Measurements from ENCODE around the gene YPEL1.
"Not testable (repeated sequence)": the region's sequence is repeated elsewhere in the genome, so short reads cannot be mapped to it uniquely, and the experiment has no call there.

YPEL1 gene

GRCh38 chr22:21725956-21726649 lies 9.5 kb downstream of the YPEL1 start:
- no peaks in the 10 kb centered on the region for H3K27me3 ChIP-seq (replicated peaks; ENCODE audit: control insufficient read depth, insufficient read depth, low read length)
- DNase-seq (ENCODE audit: extremely low read depth, insufficient read length): no peak
- no peaks in the 10 kb centered on the region for H3K36me3 ChIP-seq (ENCODE audit: control insufficient read depth, insufficient read depth, low read length)
- no peak overlapping the region for H3K4me3 ChIP-seq (replicated peaks; ENCODE audit: low read depth, low read length)
- TF ChIP-seq CTCF (IDR thresholded peaks at IDR 0.05; ENCODE audit: insufficient read depth, low read length, poor library complexity, severe bottlenecking): no peak

DNA sequence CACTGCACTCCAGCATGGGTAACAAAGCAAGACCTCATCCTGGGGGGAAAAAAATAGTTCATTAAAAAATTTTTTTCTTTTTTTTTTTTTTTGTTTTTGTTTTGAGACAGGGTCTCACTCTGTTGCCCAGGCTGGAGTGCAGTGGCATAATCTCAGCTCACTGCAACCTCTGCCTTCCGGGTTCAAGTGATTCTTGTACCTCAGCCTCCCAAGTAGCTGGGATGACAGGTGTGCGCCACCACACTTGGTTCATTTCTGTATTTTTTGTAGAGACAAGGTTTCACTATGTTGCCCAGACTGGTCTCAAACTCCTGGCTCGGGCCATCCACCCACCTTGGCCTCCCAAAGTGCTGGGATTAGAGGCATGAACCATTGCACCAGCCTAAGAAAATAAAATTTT lies 11.1 kb downstream of the YPEL1 start:
- DNase-seq (ENCODE audit: extremely low read depth, insufficient read length); H3K36me3 ChIP-seq (ENCODE audit: control insufficient read depth, insufficient read depth, low read length); H3K4me3 ChIP-seq (replicated peaks; ENCODE audit: low read depth, low read length); H3K27me3 ChIP-seq (replicated peaks; ENCODE audit: control insufficient read depth, insufficient read depth, low read length): not testable (repeated sequence)

GRCh38 chr22:21721195-21721852 lies 14.3 kb downstream of the YPEL1 start:
- not testable (repeated sequence) for H3K4me3 ChIP-seq (replicated peaks; ENCODE audit: low read depth, low read length); H3K27me3 ChIP-seq (replicated peaks; ENCODE audit: control insufficient read depth, insufficient read depth, low read length); DNase-seq (ENCODE audit: extremely low read depth, insufficient read length); H3K36me3 ChIP-seq (ENCODE audit: control insufficient read depth, insufficient read depth, low read length)

- DNase-seq (ENCODE audit: extremely low read depth, insufficient read length); H3K36me3 ChIP-seq (ENCODE audit: control insufficient read depth, insufficient read depth, low read length): not testable (repeated sequence)
Measured at GRCh38 chr22:21720191-21720859, 15.3 kb downstream of the YPEL1 start.

DNA sequence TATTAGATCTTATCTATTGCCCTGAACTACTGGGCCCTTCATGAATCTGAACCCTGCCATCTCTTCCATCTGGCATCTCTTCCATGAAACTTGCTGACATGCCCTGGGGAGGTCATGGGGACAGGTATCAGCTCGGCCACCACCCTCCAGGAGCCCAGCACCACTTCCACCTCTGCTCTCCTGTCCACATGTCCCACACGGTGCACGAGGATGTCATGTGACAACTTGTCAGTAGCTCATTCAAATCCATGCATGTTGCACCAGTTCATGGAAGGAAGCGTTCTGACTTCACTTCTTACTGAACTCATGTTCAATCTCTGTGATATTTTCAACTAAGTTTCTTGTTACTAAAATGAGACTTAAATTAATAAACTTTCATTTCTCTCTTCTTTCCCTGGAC lies 16.6 kb downstream of the YPEL1 start:
- H3K27me3 ChIP-seq (replicated peaks; ENCODE audit: control insufficient read depth, insufficient read depth, low read length): no peaks in the 10 kb centered on the region
- no peaks in the 10 kb centered on the region for H3K36me3 ChIP-seq (ENCODE audit: control insufficient read depth, insufficient read depth, low read length)
- no peak overlapping the region for H3K4me3 ChIP-seq (replicated peaks; ENCODE audit: low read depth, low read length)
- TF ChIP-seq CTCF (IDR thresholded peaks at IDR 0.05; ENCODE audit: insufficient read depth, low read length, poor library complexity, severe bottlenecking): no peak
- DNase-seq (ENCODE audit: extremely low read depth, insufficient read length): no peak

More at GRCh38 chr22:21720191-21720859, 15.3 kb downstream of the YPEL1 start:
- not testable (repeated sequence) for H3K27me3 ChIP-seq (replicated peaks; ENCODE audit: control insufficient read depth, insufficient read depth, low read length); H3K4me3 ChIP-seq (replicated peaks; ENCODE audit: low read depth, low read length)

- no peaks in the 10 kb centered on the region for H3K27me3 ChIP-seq (replicated peaks; ENCODE audit: control insufficient read depth, insufficient read depth, low read length)
- TF ChIP-seq CTCF (IDR thresholded peaks at IDR 0.05; ENCODE audit: insufficient read depth, low read length, poor library complexity, severe bottlenecking): no peak
- H3K36me3 ChIP-seq (ENCODE audit: control insufficient read depth, insufficient read depth, low read length): no peaks in the 10 kb centered on the region
- no peak for DNase-seq (ENCODE audit: extremely low read depth, insufficient read length)
- no peak overlapping the region for H3K4me3 ChIP-seq (replicated peaks; ENCODE audit: low read depth, low read length)
Measured at GRCh38 chr22:21718499-21718898, 17.1 kb downstream of the YPEL1 start.

DNA sequence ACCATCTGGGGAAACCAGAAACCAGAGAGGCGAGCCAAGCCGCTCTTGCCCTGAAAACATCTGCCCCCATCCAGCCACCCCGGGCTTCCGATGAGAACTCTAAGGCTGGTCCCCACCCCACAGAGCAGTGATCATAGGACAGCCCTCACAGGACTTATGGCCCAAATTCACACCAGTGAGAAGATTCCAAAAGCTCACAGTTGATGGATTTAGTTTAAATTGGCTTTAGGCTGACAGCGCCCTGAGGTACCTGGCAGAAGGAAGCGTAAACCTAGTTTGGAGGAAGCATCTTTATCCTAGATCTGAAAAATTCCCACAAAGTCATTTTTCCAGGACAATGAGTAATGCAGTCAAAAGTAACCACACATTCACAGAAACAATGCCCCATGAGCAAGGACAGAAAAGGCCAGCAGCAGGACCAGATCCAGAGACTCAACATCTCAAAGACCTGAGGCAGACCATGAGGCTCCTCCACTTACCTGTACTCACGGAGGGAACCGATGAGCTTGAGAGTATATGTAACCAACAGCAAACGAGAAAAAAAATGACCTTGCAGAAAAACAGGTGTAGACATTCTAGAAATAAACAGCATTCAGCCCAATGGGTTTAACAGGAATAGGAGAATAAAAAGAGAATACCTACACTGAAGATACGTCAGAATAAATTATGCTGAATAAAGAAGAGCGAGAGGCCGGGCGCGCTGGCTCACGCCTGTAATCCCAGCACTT lies 19.0 kb downstream of the YPEL1 start:
- not testable (repeated sequence) for H3K27me3 ChIP-seq (replicated peaks; ENCODE audit: control insufficient read depth, insufficient read depth, low read length); DNase-seq (ENCODE audit: extremely low read depth, insufficient read length); H3K36me3 ChIP-seq (ENCODE audit: control insufficient read depth, insufficient read depth, low read length); H3K4me3 ChIP-seq (replicated peaks; ENCODE audit: low read depth, low read length)
